ENCODE data around the gene TPP1. TPM values are rescaled to one million over a fixed set of nuclear protein-coding genes. Genes with fewer than 3 reads are reported as not detected.

TPP1 gene
- total and polyA plus RNA-seq, 9 donors, result 17.1 to 52.0 (median 37.3) TPM

DNA sequence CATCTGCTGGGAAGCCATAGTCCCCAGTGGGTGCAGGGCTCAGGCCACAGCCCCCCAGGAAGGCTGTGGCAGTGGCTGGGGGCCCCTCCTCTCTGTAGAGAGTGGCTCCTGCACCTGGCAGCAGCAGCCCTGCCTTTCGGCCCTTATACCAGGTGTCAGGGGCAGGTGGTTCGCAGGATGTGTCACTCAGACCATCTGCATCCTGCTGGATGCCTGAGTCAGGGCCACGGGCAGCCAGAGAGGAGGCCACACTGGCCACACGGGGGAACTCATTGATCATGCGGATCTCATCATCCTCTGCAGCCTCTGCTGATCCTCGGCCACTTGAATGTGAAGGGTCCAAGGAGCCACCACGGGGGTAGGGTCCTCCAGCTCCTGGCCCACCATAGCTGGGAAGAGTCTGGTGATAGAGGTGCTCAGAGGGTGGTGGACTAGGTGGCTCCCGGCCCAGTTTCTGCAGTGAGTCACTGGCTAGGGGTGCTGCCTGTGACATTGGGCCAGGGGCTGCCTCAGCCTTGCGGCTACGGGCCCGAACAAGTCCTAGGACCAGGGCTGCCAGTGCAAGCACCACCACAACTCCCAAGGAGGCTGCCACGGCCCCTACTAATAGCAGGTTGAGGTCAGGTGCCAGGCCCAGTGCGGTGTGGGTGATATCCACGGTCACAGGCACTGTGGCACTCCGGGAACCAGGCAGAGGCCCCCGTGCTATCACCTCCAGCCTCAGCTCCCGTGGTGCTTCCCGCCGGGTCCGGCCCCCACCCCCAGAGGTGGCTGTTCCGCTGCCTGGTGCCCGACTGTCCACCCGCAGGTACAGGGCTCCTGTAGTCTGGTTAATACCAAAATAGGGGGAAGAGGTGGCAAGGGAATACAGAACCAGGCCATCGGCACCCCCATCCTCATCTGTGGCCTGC lies 3.3 kb upstream of the TPP1 start:
- Histone ChIP-seq H3K4me3 (ENCODE audit: low read length) (no peak overlapping the region), H3K4me1 (ENCODE audit: control insufficient read depth, insufficient read depth, low read length) (peaks cover 20% of the 10 kb centered on the region), H3K27me3 (ENCODE audit: control insufficient read depth, insufficient read depth, low read length) (no peaks in the 10 kb centered on the region), H3K27ac (ENCODE audit: low read length) (no peak overlapping the region), H3K9me3 (replicated peaks; ENCODE audit: control insufficient read depth, low read depth, low read length) (no peaks in the 10 kb centered on the region), H3K36me3 (ENCODE audit: control insufficient read depth, insufficient read depth, low read length) (peaks cover 59% of the 10 kb centered on the region)
- DNase-seq, result peak; percentile 35
- 74% methylated on average over 13 of the region's 24 CpGs for WGBS (ENCODE audit: insufficient coverage)

DNA sequence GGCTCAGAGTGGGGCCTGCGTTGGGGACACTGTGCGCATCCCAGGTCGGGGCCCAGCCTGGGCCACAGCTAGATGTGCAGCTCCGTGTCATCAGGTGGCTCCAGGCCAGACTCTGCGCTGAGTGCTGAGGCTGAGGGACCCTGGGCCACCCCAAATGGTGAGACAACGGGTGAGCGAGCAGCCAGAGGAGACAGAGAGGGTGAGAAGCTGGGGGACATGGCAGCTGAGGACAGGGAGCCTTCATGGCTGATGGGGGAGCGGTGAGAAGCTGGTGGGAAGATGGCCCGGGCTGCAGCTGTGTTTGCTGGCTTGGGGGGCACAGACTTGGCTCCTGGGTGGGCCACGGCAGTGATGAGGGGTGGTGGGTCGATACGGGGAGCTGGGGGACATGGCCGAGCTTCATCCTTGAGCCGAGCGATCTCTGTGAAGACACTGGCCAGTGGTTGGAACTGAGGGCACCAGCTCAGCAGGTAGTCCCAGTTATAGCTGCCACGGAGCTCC lies 2.5 kb upstream of the TPP1 start:
- Histone ChIP-seq H3K9me3 (replicated peaks; ENCODE audit: control insufficient read depth, low read depth, low read length) (no peaks in the 10 kb centered on the region), H3K27me3 (ENCODE audit: control insufficient read depth, insufficient read depth, low read length) (no peaks in the 10 kb centered on the region), H3K36me3 (ENCODE audit: control insufficient read depth, insufficient read depth, low read length) (peaks cover 54% of the 10 kb centered on the region), H3K4me3 (ENCODE audit: low read length) (no peak overlapping the region), H3K4me1 (ENCODE audit: control insufficient read depth, insufficient read depth, low read length) (peaks cover 19% of the 10 kb centered on the region), H3K27ac (ENCODE audit: low read length) (no peak overlapping the region)
- WGBS (ENCODE audit: insufficient coverage), result 79% methylated on average over 15 of the region's 16 CpGs
- peak; percentile 36 for DNase-seq

DNA sequence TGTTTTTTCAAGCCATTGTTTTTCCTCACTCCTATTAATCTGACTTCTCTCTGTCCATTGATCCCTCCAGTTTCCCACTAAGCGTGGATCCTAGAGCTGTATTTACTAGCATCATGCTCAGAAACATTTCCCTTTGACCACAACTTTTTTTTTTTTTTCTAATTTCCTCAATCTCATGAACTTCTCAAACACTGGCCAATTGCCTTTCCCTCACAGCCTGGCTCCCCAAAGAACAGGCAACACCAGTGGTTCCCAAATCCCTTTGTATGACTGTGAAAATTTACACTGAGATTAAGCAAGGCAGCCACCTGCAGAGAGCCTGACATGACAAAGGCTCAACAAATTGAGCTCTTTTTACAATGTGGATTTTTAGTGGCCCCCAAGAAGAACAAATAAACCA lies 1.4 kb upstream of the TPP1 start:
- peak; percentile 19 for DNase-seq
- Histone ChIP-seq H3K27me3 (ENCODE audit: control insufficient read depth, insufficient read depth, low read length) (no peaks in the 10 kb centered on the region), H3K4me1 (ENCODE audit: control insufficient read depth, insufficient read depth, low read length) (peaks cover 19% of the 10 kb centered on the region), H3K27ac (ENCODE audit: low read length) (no peak overlapping the region), H3K9me3 (replicated peaks; ENCODE audit: control insufficient read depth, low read depth, low read length) (no peaks in the 10 kb centered on the region), H3K4me3 (ENCODE audit: low read length) (no peak overlapping the region), H3K36me3 (ENCODE audit: control insufficient read depth, insufficient read depth, low read length) (peaks cover 53% of the 10 kb centered on the region)
- 75% methylated on average over 1 of the region's 1 CpG for WGBS (ENCODE audit: insufficient coverage)

DNA sequence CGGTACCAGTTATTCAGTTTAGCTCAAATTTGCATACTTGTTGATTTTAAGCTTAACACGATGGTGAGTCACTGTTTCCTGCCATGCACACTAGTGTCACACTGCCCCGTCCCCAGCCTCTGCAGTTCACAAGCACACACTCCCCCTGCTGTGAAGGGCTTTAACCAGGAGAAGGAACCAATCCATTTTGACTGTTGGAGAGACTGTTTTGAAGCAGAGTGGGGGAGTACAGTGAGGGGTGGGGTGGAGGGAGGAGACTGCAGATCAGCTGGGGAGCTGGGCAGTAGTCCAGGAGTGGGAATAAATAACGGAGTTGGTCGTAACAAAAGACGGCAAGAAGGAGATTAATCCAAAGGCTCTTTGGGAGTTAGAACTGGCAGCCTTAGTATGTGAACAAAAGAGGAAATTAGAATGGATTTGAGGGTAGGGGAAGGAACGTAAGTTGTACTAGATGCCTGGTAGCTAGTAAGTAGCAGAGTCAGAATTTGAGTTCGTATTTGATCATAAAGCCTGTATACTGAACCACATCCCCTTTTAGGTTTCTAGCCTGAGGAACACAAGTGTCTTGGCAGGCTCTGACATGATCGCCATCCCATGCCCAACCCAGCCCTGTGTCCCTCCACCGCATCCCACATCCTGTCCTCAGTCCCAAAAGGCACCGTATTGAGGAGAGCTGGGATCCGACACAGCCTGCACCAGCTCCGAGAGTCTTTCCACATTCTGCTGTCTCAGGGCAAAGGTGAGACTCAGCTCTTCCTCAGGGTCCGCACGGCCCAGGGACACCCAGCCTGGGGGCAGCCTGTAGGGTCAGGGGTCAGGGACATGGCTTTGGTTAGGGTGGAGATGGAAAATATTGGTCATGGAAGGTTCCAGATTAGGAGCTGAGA lies 862 bp downstream of the TPP1 start:
- H3K27ac ChIP-seq (ENCODE audit: low read length), result peak overlapping the region; percentile 88
- no peaks in the 10 kb centered on the region for H3K9me3 ChIP-seq (replicated peaks; ENCODE audit: control insufficient read depth, low read depth, low read length)
- 21% methylated on average over 10 of the region's 15 CpGs for WGBS (ENCODE audit: insufficient coverage)
- H3K4me1 ChIP-seq (ENCODE audit: control insufficient read depth, insufficient read depth, low read length), result peaks cover 19% of the 10 kb centered on the region
- no peaks in the 10 kb centered on the region for H3K27me3 ChIP-seq (ENCODE audit: control insufficient read depth, insufficient read depth, low read length)
- peak; percentile 75 for DNase-seq
- H3K4me3 ChIP-seq (ENCODE audit: low read length), result peak overlapping the region; percentile 84
- peaks cover 42% of the 10 kb centered on the region for H3K36me3 ChIP-seq (ENCODE audit: control insufficient read depth, insufficient read depth, low read length)

DNA sequence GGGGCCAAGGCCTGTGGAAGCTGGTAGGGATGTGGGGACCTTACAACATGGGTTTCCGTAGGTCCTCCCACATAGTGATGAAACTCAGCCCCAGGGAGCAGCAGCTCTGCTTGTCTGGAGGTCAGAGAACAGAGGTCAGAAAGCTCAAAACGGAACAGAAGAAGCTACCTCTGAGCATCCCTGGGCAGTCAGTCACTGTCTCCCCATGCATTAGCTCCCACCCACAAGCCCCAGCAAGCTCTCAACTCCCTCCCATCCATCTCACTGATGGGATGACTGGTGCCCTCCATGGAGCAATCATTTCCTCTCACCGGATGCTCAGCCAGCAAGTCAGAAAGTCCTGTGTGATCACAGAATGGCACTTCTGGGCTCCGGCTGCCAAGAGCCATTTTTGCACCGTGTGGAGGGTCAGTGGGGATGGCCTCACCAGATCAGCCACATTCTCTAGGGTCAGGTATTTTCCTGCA lies 1.9 kb downstream of the TPP1 start:
- no peaks in the 10 kb centered on the region for H3K27me3 ChIP-seq (ENCODE audit: control insufficient read depth, insufficient read depth, low read length)
- no peak overlapping the region for H3K4me3 ChIP-seq (ENCODE audit: low read length)
- WGBS (ENCODE audit: insufficient coverage), result 91% methylated on average over 4 of the region's 5 CpGs
- peaks cover 32% of the 10 kb centered on the region for H3K36me3 ChIP-seq (ENCODE audit: control insufficient read depth, insufficient read depth, low read length)
- H3K4me1 ChIP-seq (ENCODE audit: control insufficient read depth, insufficient read depth, low read length), result peaks cover 26% of the 10 kb centered on the region
- no peak for DNase-seq
- no peaks in the 10 kb centered on the region for H3K9me3 ChIP-seq (replicated peaks; ENCODE audit: control insufficient read depth, low read depth, low read length)
- no peak overlapping the region for H3K27ac ChIP-seq (ENCODE audit: low read length)

DNA sequence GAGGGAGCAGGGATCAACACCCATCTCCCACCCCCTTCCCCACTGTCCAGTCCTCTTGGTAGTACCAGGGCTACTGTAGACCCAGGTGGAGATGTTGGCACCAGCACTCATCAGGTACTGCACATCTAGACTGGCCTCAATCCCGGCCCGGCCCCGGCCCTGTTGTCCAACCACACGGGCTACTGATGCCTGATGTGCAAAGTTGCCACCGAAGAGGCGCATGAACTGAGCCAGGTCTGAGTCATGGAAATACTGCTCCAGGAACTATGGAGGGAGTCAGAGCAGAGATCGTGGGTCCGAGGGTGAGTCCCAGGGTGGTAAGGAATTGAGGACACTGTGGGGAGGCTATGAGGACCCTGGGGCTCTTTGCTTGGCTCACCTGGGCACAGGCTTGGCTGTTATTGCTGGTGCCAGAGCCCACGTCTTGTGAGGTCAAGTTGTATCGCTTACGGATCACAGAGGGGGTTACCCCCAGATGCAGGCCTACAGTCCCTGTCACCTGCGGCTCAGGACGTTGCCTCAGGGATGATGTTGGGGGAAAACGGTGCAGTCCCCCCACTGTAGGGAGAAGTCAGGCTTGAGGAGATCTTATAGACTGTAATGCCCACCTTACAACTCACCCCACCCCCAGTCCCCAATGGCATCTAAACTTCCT lies 2.5 kb downstream of the TPP1 start:
- no peak overlapping the region for H3K27ac ChIP-seq (ENCODE audit: low read length)
- DNase-seq, result no peak
- peaks cover 25% of the 10 kb centered on the region for H3K36me3 ChIP-seq (ENCODE audit: control insufficient read depth, insufficient read depth, low read length)
- H3K4me1 ChIP-seq (ENCODE audit: control insufficient read depth, insufficient read depth, low read length), result peaks cover 26% of the 10 kb centered on the region
- H3K4me3 ChIP-seq (ENCODE audit: low read length), result no peak overlapping the region
- WGBS (ENCODE audit: insufficient coverage), result 89% methylated on average over 11 of the region's 14 CpGs
- H3K27me3 ChIP-seq (ENCODE audit: control insufficient read depth, insufficient read depth, low read length), result no peaks in the 10 kb centered on the region
- no peaks in the 10 kb centered on the region for H3K9me3 ChIP-seq (replicated peaks; ENCODE audit: control insufficient read depth, low read depth, low read length)

DNA sequence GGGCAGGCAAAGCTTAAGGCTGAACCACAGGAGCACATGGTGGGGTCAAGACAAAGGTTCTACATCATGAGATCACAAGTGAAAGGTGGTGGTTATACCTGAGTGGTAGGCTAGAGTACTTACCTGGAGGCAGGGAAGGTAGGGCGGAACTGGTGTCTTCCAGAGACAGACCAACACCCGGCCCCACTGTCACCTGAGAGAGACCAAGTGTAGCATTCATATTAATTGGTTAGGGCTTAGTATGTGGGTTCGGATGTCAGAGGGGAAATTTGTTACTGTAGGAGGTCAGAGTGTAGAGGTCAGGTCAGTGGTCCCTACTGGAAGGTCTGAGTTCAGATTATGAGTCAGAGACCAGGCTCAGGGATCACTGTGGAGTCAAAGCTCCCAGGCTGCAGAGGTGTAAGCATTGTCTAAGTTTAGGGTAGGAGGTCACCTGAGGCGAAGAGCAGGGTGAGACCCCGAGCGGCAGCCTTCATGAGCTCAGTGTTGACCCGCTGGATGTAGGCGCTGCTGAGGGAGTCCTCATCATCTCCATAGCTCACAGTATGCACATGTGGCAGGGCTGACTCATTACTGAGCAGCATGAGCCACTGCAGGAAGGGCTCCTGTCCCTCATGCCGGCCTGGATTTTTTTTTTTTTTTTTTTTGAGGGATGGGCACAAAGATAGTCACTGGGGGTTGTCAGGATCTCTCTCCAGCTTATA lies 3.2 kb downstream of the TPP1 start:
- H3K27me3 ChIP-seq (ENCODE audit: control insufficient read depth, insufficient read depth, low read length), result no peaks in the 10 kb centered on the region
- no peak overlapping the region for H3K4me3 ChIP-seq (ENCODE audit: low read length)
- peaks cover 31% of the 10 kb centered on the region for H3K36me3 ChIP-seq (ENCODE audit: control insufficient read depth, insufficient read depth, low read length)
- WGBS (ENCODE audit: insufficient coverage), result 90% methylated on average over 7 of the region's 9 CpGs
- H3K9me3 ChIP-seq (replicated peaks; ENCODE audit: control insufficient read depth, low read depth, low read length), result no peaks in the 10 kb centered on the region
- DNase-seq, result no peak
- peaks cover 32% of the 10 kb centered on the region for H3K4me1 ChIP-seq (ENCODE audit: control insufficient read depth, insufficient read depth, low read length)
- H3K27ac ChIP-seq (ENCODE audit: low read length), result no peak overlapping the region

DNA sequence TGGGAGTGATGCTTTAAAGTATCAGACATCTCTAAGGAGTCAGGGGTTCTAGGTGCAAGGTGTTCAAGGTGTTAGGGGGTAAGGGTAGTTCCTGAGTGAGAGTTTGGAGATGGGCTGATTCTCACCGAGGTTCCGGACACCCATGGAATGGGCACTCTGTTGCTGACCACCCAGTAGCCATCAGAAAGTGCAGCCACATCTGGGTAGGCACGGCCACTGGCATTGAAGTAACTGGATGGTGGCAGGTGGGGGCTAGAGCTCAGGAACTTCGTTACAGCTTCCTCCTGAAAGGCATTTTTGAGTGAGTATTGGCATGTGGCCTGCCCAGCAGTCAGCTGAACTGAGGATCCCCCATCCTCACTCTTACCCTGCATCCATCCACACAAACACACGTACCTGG lies 4.2 kb downstream of the TPP1 start:
- peaks cover 41% of the 10 kb centered on the region for H3K36me3 ChIP-seq (ENCODE audit: control insufficient read depth, insufficient read depth, low read length)
- peaks cover 40% of the 10 kb centered on the region for H3K4me1 ChIP-seq (ENCODE audit: control insufficient read depth, insufficient read depth, low read length)
- no peaks in the 10 kb centered on the region for H3K9me3 ChIP-seq (replicated peaks; ENCODE audit: control insufficient read depth, low read depth, low read length)
- no peak overlapping the region for H3K27ac ChIP-seq (ENCODE audit: low read length)
- no peak overlapping the region for H3K4me3 ChIP-seq (ENCODE audit: low read length)
- no peaks in the 10 kb centered on the region for H3K27me3 ChIP-seq (ENCODE audit: control insufficient read depth, insufficient read depth, low read length)
- WGBS (ENCODE audit: insufficient coverage), result no CpG with 5 or more reads among the region's 5 CpGs
- DNase-seq, result no peak

DNA sequence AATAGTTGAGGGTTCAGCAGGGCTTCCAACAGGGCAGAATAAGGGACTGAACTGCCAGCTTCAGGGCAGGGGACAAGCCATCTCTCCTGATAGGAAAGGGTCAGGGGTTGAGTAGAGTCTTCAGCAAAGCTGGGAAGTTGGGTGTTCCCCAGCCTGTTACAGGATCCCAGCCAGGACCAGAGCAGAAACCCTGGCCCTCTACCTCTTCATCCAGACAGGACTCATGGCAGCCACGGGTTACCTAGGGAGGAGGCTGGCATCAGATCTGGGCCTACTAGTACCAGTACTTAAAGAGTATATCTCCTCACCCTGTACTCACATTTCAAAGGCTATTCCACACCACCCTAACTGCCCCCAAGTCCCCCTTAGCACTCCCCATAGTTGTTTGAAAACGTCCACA lies 4.8 kb downstream of the TPP1 start:
- Histone ChIP-seq H3K36me3 (ENCODE audit: control insufficient read depth, insufficient read depth, low read length) (peaks cover 47% of the 10 kb centered on the region), H3K4me3 (ENCODE audit: low read length) (no peak overlapping the region), H3K9me3 (replicated peaks; ENCODE audit: control insufficient read depth, low read depth, low read length) (no peaks in the 10 kb centered on the region), H3K4me1 (ENCODE audit: control insufficient read depth, insufficient read depth, low read length) (peaks cover 44% of the 10 kb centered on the region), H3K27ac (ENCODE audit: low read length) (no peak overlapping the region), H3K27me3 (ENCODE audit: control insufficient read depth, insufficient read depth, low read length) (no peaks in the 10 kb centered on the region)
- no peak for DNase-seq
- 100% methylated on average over 1 of the region's 2 CpGs for WGBS (ENCODE audit: insufficient coverage)

All from muscle of leg (tissue), 11 donors.